ENCODE data around the gene SMARCA2.

Gene SMARCA2

GRCh38 chr9:2072752-2073405 is 57.7 kb downstream of the SMARCA2 start:
- H3K27me3 ChIP-seq (ENCODE audit: insufficient read depth, low read length): no peaks in the 10 kb centered on the region
- no peak overlapping the region for H3K27ac ChIP-seq (ENCODE audit: low read depth, low read length)
- no peaks in the 10 kb centered on the region for H3K9me3 ChIP-seq (ENCODE audit: insufficient read depth, low read depth, low read length)
- no peak overlapping the region for H3K4me3 ChIP-seq (ENCODE audit: low read length)
- 94% methylated on average over 8 of the region's 8 CpGs for WGBS
- H3K9ac ChIP-seq (ENCODE audit: low read depth, low read length): no peak overlapping the region
- H3K36me3 ChIP-seq (ENCODE audit: insufficient read depth, low read length): no peaks in the 10 kb centered on the region
- H3K4me1 ChIP-seq (ENCODE audit: insufficient read depth, low read length): no peaks in the 10 kb centered on the region

- WGBS: no CpG with 5 or more reads among the region's 2 CpGs
- H3K4me1 ChIP-seq (ENCODE audit: insufficient read depth, low read length): no peaks in the 10 kb centered on the region
These were observed 67.6 kb downstream of the SMARCA2 start for GRCh38 chr9:2082772-2083171.

GRCh38 chr9:2083479-2083878 is 68.3 kb downstream of the SMARCA2 start:
- WGBS: 96% methylated on average over 5 of the region's 6 CpGs
- no peak overlapping the region for H3K9ac ChIP-seq (ENCODE audit: low read depth, low read length)
- no peaks in the 10 kb centered on the region for H3K9me3 ChIP-seq (ENCODE audit: insufficient read depth, low read depth, low read length)
- H3K4me1 ChIP-seq (ENCODE audit: insufficient read depth, low read length): no peaks in the 10 kb centered on the region
- H3K27ac ChIP-seq (ENCODE audit: low read depth, low read length): no peak overlapping the region
- H3K4me3 ChIP-seq (ENCODE audit: low read length): no peak overlapping the region
- H3K36me3 ChIP-seq (ENCODE audit: insufficient read depth, low read length): no peaks in the 10 kb centered on the region
- no peaks in the 10 kb centered on the region for H3K27me3 ChIP-seq (ENCODE audit: insufficient read depth, low read length)

More at GRCh38 chr9:2082772-2083171, 67.6 kb downstream of the SMARCA2 start:
- H3K4me3 ChIP-seq (ENCODE audit: low read length): no peak overlapping the region
- no peak overlapping the region for H3K9ac ChIP-seq (ENCODE audit: low read depth, low read length)
- no peaks in the 10 kb centered on the region for H3K9me3 ChIP-seq (ENCODE audit: insufficient read depth, low read depth, low read length)
- H3K36me3 ChIP-seq (ENCODE audit: insufficient read depth, low read length): no peaks in the 10 kb centered on the region
- no peaks in the 10 kb centered on the region for H3K27me3 ChIP-seq (ENCODE audit: insufficient read depth, low read length)
- H3K27ac ChIP-seq (ENCODE audit: low read depth, low read length): no peak overlapping the region

- Histone ChIP-seq H3K9ac (ENCODE audit: low read depth, low read length) (no peak overlapping the region), H3K4me3 (ENCODE audit: low read length) (no peak overlapping the region), H3K36me3 (ENCODE audit: insufficient read depth, low read length) (no peaks in the 10 kb centered on the region), H3K27me3 (ENCODE audit: insufficient read depth, low read length) (no peaks in the 10 kb centered on the region), H3K4me1 (ENCODE audit: insufficient read depth, low read length) (no peaks in the 10 kb centered on the region), H3K9me3 (ENCODE audit: insufficient read depth, low read depth, low read length) (no peaks in the 10 kb centered on the region), H3K27ac (ENCODE audit: low read depth, low read length) (no peak overlapping the region)
- 94% methylated on average over 6 of the region's 6 CpGs for WGBS
These were observed 70.6 kb downstream of the SMARCA2 start for GRCh38 chr9:2085716-2086115.

- H3K9ac ChIP-seq (ENCODE audit: low read depth, low read length): no peak overlapping the region
- no peak overlapping the region for H3K4me3 ChIP-seq (ENCODE audit: low read length)
- H3K27me3 ChIP-seq (ENCODE audit: insufficient read depth, low read length): no peaks in the 10 kb centered on the region
- no peaks in the 10 kb centered on the region for H3K4me1 ChIP-seq (ENCODE audit: insufficient read depth, low read length)
- WGBS: 98% methylated on average over 5 of the region's 5 CpGs
- H3K9me3 ChIP-seq (ENCODE audit: insufficient read depth, low read depth, low read length): no peaks in the 10 kb centered on the region
- H3K36me3 ChIP-seq (ENCODE audit: insufficient read depth, low read length): no peaks in the 10 kb centered on the region
- no peak overlapping the region for H3K27ac ChIP-seq (ENCODE audit: low read depth, low read length)
These were observed 71.0 kb downstream of the SMARCA2 start for GRCh38 chr9:2086116-2086515.

GRCh38 chr9:2086971-2087370 is 71.8 kb downstream of the SMARCA2 start:
- Histone ChIP-seq H3K36me3 (ENCODE audit: insufficient read depth, low read length) (no peaks in the 10 kb centered on the region), H3K4me3 (ENCODE audit: low read length) (no peak overlapping the region), H3K4me1 (ENCODE audit: insufficient read depth, low read length) (no peaks in the 10 kb centered on the region), H3K27me3 (ENCODE audit: insufficient read depth, low read length) (no peaks in the 10 kb centered on the region), H3K9ac (ENCODE audit: low read depth, low read length) (no peak overlapping the region), H3K27ac (ENCODE audit: low read depth, low read length) (no peak overlapping the region), H3K9me3 (ENCODE audit: insufficient read depth, low read depth, low read length) (no peaks in the 10 kb centered on the region)
- 96% methylated on average over 3 of the region's 3 CpGs for WGBS

GRCh38 chr9:2087500-2088313 is 72.6 kb downstream of the SMARCA2 start:
- Histone ChIP-seq H3K9me3 (ENCODE audit: insufficient read depth, low read depth, low read length) (no peaks in the 10 kb centered on the region), H3K4me3 (ENCODE audit: low read length) (no peak overlapping the region), H3K27me3 (ENCODE audit: insufficient read depth, low read length) (no peaks in the 10 kb centered on the region), H3K4me1 (ENCODE audit: insufficient read depth, low read length) (no peaks in the 10 kb centered on the region), H3K27ac (ENCODE audit: low read depth, low read length) (no peak overlapping the region), H3K9ac (ENCODE audit: low read depth, low read length) (no peak overlapping the region), H3K36me3 (ENCODE audit: insufficient read depth, low read length) (no peaks in the 10 kb centered on the region)
- WGBS: 80% methylated on average over 6 of the region's 6 CpGs

- Histone ChIP-seq H3K4me1 (ENCODE audit: insufficient read depth, low read length) (no peaks in the 10 kb centered on the region), H3K9me3 (ENCODE audit: insufficient read depth, low read depth, low read length) (no peaks in the 10 kb centered on the region), H3K27ac (ENCODE audit: low read depth, low read length) (no peak overlapping the region), H3K9ac (ENCODE audit: low read depth, low read length) (no peak overlapping the region), H3K4me3 (ENCODE audit: low read length) (no peak overlapping the region), H3K27me3 (ENCODE audit: insufficient read depth, low read length) (no peaks in the 10 kb centered on the region), H3K36me3 (ENCODE audit: insufficient read depth, low read length) (no peaks in the 10 kb centered on the region)
- 58% methylated on average over 2 of the region's 2 CpGs for WGBS
These were observed 78.9 kb downstream of the SMARCA2 start for GRCh38 chr9:2093920-2094597.

- no peak overlapping the region for H3K4me3 ChIP-seq (ENCODE audit: low read length)
- WGBS: 89% methylated on average over 6 of the region's 6 CpGs
- H3K27ac ChIP-seq (ENCODE audit: low read depth, low read length): no peak overlapping the region
- H3K9me3 ChIP-seq (ENCODE audit: insufficient read depth, low read depth, low read length): no peaks in the 10 kb centered on the region
- no peak overlapping the region for H3K9ac ChIP-seq (ENCODE audit: low read depth, low read length)
- H3K27me3 ChIP-seq (ENCODE audit: insufficient read depth, low read length): no peaks in the 10 kb centered on the region
- H3K4me1 ChIP-seq (ENCODE audit: insufficient read depth, low read length): no peaks in the 10 kb centered on the region
- no peaks in the 10 kb centered on the region for H3K36me3 ChIP-seq (ENCODE audit: insufficient read depth, low read length)
These were observed 81.3 kb downstream of the SMARCA2 start for GRCh38 chr9:2096376-2096970.

- Histone ChIP-seq H3K9ac (ENCODE audit: low read depth, low read length) (no peak overlapping the region), H3K27me3 (ENCODE audit: insufficient read depth, low read length) (no peaks in the 10 kb centered on the region), H3K36me3 (ENCODE audit: insufficient read depth, low read length) (no peaks in the 10 kb centered on the region), H3K4me1 (ENCODE audit: insufficient read depth, low read length) (no peaks in the 10 kb centered on the region), H3K27ac (ENCODE audit: low read depth, low read length) (no peak overlapping the region), H3K9me3 (ENCODE audit: insufficient read depth, low read depth, low read length) (no peaks in the 10 kb centered on the region), H3K4me3 (ENCODE audit: low read length) (no peak overlapping the region)
- WGBS: 91% methylated on average over 1 of the region's 1 CpG
These were observed 91.5 kb downstream of the SMARCA2 start for GRCh38 chr9:2106666-2107065.

GRCh38 chr9:2107906-2108451 is 92.8 kb downstream of the SMARCA2 start:
- Histone ChIP-seq H3K27ac (ENCODE audit: low read depth, low read length) (no peak overlapping the region), H3K9me3 (ENCODE audit: insufficient read depth, low read depth, low read length) (no peaks in the 10 kb centered on the region), H3K9ac (ENCODE audit: low read depth, low read length) (no peak overlapping the region), H3K36me3 (ENCODE audit: insufficient read depth, low read length) (no peaks in the 10 kb centered on the region), H3K4me3 (ENCODE audit: low read length) (no peak overlapping the region), H3K4me1 (ENCODE audit: insufficient read depth, low read length) (no peaks in the 10 kb centered on the region), H3K27me3 (ENCODE audit: insufficient read depth, low read length) (no peaks in the 10 kb centered on the region)
- 92% methylated on average over 5 of the region's 5 CpGs for WGBS

Data from HUES64 (cell line).